Measurements from ENCODE around the gene FOXP1. TPM values are rescaled to one million over a fixed set of nuclear protein-coding genes. Genes with fewer than 3 reads are reported as not detected.

Gene FOXP1
- total RNA-seq, 4 donors from 2014 or later, result 103 to 173 (median 140) TPM

DNA sequence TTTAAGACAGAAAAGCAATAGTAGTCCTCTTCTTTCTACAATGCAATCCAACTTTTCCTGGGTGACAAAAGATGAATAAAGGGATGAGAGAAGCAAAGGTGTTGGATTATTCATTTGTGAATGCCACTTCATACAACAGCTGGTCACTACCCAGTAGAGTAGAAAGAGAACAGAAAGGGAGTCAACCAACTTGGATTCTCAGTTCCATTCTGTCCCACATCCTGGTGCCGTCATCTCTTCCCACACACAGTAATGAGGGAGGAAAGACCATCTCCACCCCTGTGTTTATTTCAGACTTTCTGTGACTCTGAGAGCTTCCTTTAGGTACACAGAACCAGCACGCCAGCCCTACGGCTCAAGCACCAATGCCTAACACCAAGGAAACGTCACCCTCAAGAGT, 71.0 kb downstream of the FOXP1 start:
- H3K4me1 ChIP-seq, result no peaks in the 10 kb centered on the region
- H3K27ac ChIP-seq, result no peak overlapping the region
- no peaks in the 10 kb centered on the region for H3K36me3 ChIP-seq
- no peak overlapping the region for H3K4me3 ChIP-seq
- no peak for DNase-seq
- H3K9me3 ChIP-seq, result no peaks in the 10 kb centered on the region
- no peaks in the 10 kb centered on the region for H3K27me3 ChIP-seq
- TF ChIP-seq, protein P1, sequence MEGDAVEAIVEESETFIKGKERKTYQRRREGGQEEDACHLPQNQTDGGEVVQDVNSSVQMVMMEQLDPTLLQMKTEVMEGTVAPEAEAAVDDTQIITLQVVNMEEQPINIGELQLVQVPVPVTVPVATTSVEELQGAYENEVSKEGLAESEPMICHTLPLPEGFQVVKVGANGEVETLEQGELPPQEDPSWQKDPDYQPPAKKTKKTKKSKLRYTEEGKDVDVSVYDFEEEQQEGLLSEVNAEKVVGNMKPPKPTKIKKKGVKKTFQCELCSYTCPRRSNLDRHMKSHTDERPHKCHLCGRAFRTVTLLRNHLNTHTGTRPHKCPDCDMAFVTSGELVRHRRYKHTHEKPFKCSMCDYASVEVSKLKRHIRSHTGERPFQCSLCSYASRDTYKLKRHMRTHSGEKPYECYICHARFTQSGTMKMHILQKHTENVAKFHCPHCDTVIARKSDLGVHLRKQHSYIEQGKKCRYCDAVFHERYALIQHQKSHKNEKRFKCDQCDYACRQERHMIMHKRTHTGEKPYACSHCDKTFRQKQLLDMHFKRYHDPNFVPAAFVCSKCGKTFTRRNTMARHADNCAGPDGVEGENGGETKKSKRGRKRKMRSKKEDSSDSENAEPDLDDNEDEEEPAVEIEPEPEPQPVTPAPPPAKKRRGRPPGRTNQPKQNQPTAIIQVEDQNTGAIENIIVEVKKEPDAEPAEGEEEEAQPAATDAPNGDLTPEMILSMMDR (IDR thresholded peaks at IDR 0.05), result no peak
- TF ChIP-seq POLR2A (IDR thresholded peaks at IDR 0.05), result no peak

DNA sequence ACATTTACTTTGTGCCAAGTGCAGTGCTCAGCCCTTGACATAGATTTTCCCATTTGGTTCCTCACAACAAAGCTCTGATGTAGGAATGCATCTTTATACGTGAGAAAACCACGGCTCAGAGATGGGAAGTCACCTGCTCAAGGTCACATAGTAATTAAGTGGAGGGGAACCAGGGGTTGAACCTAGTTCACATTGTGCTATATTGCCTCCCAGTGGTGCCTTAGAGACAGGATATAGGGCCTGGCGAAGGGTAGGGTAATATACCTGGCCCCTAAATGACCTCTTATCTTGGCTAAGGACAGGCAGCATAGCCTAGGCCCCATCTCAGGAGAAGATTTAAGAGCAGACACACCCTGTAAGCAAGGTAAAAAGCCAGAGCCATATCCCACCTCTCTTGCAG, 71.5 kb downstream of the FOXP1 start:
- Histone ChIP-seq H3K27ac (no peak overlapping the region), H3K4me3 (no peak overlapping the region), H3K4me1 (no peaks in the 10 kb centered on the region), H3K27me3 (no peaks in the 10 kb centered on the region), H3K36me3 (no peaks in the 10 kb centered on the region), H3K9me3 (no peaks in the 10 kb centered on the region)
- TF ChIP-seq, protein P1 (IDR thresholded peaks at IDR 0.05), result peak; percentile 26 to 60 (median 49)
- TF ChIP-seq POLR2A (IDR thresholded peaks at IDR 0.05), result no peak
- DNase-seq, result peak in 2 of 3 donors; percentile 49 to 60

DNA sequence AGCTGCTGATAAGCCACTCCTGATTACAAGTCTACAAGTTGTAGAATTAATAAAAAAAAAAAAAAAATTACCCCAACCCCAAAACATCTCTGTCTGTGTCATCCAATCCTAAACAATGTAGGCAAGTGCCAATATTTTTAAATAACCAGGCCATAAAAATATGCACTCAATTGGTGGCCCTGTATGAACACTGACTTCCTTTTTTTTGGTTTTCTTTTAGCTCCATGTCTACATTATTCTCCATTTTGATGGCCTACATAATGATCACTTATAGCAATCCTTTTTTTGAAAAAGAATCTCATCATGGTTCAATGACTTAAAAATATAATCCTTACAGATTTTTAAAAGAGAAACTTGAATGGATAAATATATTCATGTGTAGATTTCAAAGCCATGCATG, 72.1 kb downstream of the FOXP1 start:
- no peak overlapping the region for H3K4me3 ChIP-seq
- no peak overlapping the region for H3K27ac ChIP-seq
- H3K9me3 ChIP-seq, result no peaks in the 10 kb centered on the region
- no peaks in the 10 kb centered on the region for H3K4me1 ChIP-seq
- no peaks in the 10 kb centered on the region for H3K36me3 ChIP-seq
- no peak for DNase-seq
- TF ChIP-seq, protein P1 (IDR thresholded peaks at IDR 0.05), result no peak
- no peak for TF ChIP-seq POLR2A (IDR thresholded peaks at IDR 0.05)
- H3K27me3 ChIP-seq, result no peaks in the 10 kb centered on the region

DNA sequence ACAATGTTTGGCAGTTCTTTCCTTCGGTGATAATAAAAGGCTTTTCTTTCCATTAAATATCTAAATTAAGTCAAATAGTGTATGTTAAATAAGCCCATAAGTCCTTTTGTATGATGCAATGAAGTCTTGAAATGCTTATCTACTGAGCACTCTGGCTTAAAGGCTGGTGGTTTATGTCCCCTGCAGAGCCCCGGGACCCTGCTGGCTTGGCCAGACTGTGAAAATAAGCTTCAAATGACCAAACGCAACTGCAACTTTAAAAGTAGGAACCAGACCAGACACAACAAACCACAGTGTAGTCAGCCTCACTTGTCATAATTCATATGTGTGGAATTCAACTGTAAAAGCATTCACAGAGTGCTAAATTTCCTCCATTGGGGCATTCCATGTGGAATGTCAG, 72.5 kb downstream of the FOXP1 start:
- DNase-seq, result no peak
- Histone ChIP-seq H3K27me3 (no peaks in the 10 kb centered on the region), H3K27ac (no peak overlapping the region), H3K36me3 (no peaks in the 10 kb centered on the region), H3K4me1 (no peaks in the 10 kb centered on the region), H3K9me3 (no peaks in the 10 kb centered on the region), H3K4me3 (no peak overlapping the region)
- TF ChIP-seq POLR2A (IDR thresholded peaks at IDR 0.05), result no peak
- TF ChIP-seq, protein P1 (IDR thresholded peaks at IDR 0.05), result no peak

DNA sequence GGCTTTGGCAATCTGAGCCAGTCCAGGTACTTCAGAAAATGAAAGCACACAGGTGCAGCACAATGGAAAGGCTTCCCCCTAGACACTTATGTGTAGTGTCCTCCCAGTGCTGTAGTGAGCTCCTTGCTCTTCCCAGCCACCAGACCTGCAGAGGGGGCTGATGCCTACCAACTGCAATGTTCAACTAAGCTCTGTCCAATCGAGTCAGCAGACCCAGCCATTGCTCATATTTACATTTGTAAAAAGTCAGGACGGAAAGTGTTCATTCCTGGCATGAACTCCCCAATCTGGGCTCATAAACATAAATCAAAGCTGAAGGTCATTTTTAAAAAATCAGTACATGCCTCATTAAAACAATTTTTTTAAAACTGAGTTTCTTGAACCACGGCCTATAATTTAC, 73.0 kb downstream of the FOXP1 start:
- Histone ChIP-seq H3K27ac (no peak overlapping the region), H3K4me1 (no peaks in the 10 kb centered on the region), H3K9me3 (no peaks in the 10 kb centered on the region), H3K4me3 (no peak overlapping the region), H3K36me3 (no peaks in the 10 kb centered on the region), H3K27me3 (no peaks in the 10 kb centered on the region)
- no peak for TF ChIP-seq POLR2A (IDR thresholded peaks at IDR 0.05)
- TF ChIP-seq, protein P1 (IDR thresholded peaks at IDR 0.05), result no peak
- no peak for DNase-seq

DNA sequence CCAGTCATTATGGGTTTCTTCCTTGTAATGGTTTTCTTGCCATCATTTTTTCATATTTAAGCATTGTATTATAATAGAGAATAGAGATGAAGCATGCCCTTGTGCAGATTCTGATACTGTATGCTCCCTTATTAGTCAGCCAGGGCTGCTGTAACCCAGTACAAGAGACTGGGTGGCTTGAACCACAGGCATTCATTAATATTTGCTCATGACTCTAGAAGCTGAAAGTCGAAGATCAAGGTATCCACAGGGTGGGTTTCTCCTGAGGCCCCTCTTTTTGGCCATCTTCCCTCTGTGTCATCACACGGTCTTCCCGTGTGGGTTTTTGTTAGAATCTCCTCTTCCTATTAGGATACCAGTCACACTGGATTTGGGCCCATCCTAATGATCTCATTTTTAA, 74.5 kb downstream of the FOXP1 start:
- Histone ChIP-seq H3K4me1 (no peaks in the 10 kb centered on the region), H3K4me3 (no peak overlapping the region), H3K27me3 (no peaks in the 10 kb centered on the region), H3K36me3 (no peaks in the 10 kb centered on the region), H3K9me3 (no peaks in the 10 kb centered on the region), H3K27ac (no peak overlapping the region)
- no peak for TF ChIP-seq POLR2A (IDR thresholded peaks at IDR 0.05)
- TF ChIP-seq, protein P1 (IDR thresholded peaks at IDR 0.05), result no peak
- no peak for DNase-seq
